GM18861 (cell line): Measurements from ENCODE around the gene GALNT9.

Source experiments
- ATAC-seq: cut with Tn5 transposase; IDR thresholded peaks from one replicate; pipeline ENCODE4 v1.9.1; 2021; ENCODE audit not compliant: unreplicated experiment

GALNT9 gene

GRCh38 chr12:132217800-132218526, 111.4 kb downstream of the GALNT9 start:
- ATAC-seq = no peak

- no peak for ATAC-seq
Measured at GRCh38 chr12:132217371-132217770, 112.0 kb downstream of the GALNT9 start.

GRCh38 chr12:132216354-132216987, 112.9 kb downstream of the GALNT9 start:
- no peak for ATAC-seq

- no peak for ATAC-seq
Measured at GRCh38 chr12:132215299-132215989, 113.9 kb downstream of the GALNT9 start.

DNA sequence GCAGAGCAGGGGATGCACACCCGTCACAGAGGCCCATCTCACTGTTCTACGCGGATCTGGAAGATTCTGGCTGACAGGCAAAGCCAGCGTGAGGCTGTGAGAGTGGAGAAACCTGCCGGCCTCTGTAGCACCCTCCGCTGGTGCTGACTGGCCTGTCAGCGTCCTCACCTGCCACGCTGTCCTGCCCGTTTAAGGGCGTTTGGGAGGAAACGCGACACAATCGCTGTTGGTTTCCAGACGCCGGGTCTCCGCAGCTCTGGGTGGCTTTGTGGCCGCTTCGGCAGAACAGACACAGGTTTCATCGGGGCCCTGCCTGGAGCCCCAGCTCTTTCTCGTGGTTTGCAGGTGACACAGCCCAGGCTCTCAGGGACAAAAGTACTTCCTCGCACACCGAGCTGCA, 114.5 kb downstream of the GALNT9 start:
- ATAC-seq = no peak

DNA sequence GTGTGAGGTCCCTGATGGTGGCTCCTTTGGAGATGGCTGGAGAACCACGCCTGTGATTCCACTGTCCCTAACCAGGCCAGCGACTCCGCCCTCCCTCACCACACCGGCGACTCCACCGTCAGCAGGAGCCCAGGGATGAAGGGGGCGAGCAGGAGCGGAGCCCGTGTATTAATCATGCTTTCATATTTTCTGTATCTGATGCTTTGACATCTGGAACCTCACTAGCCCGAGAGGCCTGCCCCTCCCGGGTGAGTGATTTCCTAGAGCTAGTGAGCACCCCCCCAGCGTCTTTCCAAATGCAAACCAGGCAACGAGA, 115.3 kb downstream of the GALNT9 start:
- no peak for ATAC-seq

DNA sequence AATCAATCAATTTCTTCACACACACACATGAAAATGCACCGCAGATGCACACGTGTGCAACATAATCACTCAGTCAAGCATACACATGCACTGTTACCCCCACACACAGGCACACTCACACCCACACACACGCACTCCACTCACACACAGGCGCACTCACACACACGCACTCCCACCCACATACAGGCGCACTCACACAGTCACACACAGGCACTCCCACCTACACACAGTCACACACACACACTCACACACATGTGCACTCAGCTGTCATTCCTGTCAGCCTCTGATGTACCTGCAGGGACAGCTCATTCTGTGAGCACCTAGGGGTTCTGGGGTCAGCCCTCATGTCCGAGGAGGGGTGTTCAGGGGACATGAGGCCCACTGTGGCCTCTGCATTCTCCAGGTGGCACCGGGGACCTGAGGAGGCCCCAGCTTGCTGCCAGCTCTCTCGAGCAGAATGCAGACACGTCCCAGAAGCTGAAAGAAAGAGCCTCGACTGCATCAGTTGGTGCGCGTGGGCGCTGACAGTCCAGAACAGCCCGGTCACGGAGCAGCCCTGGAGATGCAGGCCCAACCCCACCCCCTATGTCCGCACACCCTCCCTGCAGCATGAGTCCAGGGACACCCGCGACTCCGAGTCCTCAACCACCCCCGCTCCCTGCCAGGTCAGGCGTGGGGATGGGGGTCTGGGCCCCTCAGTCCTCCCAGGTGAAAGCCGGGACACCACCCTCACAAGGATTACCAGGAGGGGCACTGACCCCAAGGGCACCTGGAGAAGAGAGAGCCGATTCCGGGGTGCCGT, 115.8 kb downstream of the GALNT9 start:
- no peak for ATAC-seq

DNA sequence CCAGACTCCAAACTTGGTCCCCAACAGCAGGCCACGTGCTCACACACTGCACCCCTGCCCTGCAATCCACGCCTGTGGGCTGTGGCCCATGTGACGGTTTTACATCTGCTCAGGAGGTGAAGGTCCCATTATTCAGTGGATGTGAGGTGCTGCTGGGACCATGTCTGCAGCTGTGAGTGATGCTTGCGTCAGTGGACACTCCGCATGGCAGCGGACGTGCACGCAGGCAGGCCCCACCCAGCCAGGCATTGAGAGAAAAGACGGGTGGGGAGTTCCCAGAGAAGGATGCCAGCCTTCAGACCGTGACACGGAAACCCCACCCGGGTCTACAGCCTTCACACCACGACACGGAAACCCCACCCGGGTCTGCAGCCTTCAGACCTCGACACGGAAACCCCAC, 117.6 kb downstream of the GALNT9 start:
- no peak for ATAC-seq

- no peak for ATAC-seq
Measured at GRCh38 chr12:132211326-132211725, 118.1 kb downstream of the GALNT9 start.

DNA sequence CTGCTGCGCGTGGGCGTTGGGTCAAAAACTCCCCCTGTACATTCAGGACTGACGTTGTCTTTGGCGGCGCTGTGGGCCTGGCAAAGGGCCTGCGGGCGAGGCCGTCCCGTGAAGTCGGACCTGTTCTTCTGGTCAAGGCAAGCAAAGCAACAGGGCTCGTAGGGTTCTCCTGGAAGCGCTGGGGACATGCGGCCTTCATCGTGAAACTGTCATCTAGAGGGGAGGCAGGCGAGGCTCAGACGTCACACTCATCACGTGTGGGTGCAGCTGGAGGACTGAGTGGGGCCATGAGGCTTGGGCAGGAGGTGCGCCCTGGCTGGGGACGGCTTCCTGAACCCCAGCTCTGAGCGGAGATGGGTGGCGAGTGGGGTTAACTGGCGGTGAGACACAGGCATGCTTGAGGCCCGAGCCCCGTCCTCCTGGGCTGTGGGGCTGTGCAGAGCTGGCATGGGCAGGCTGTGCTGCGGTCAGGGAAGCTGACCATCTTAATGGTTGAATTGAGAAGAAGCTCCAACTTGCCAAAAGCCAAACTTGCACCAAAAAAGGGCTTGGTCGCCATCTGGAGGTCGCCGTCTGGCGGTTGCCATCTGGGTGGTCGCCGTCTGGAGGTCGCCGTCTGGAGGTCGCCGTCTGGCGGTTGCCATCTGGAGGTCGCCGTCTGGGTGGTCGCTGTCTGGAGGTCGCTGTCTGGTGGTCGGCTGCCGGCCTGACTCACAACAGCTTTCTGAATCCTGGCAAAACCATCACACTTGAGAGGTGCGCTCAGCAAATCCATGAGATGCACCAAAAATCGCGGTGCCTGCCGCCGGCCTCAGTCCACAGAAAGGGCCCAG, 119.0 kb downstream of the GALNT9 start:
- ATAC-seq = no peak

DNA sequence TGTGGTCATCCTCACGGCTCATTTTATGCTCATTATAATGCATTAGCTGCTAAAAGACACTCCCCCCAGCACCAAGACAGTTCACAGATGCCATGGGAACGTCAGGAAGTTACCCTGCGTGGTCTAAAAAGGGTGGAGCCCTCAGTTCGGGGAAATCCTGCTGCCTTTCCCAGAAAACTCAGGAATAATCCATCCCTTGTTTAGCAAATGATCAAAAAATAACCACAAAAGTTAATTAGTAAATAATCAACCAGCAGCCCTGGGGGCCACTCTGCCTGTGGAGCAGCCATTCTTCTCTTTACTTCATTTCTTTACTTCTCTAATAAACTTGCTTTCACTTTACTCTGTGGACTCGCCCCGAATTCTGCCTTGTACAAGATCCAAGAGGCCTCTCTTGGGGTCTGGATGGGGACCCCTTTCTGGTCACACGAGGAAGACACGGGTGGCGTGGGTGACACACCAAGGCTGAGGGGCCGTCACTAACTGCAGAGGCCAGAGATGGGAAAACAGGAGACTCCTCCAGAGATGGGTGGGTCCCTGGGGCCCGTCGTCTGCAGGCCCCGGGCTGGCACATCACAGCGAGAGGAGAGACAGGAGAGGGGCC, 119.7 kb downstream of the GALNT9 start:
- no peak for ATAC-seq

GRCh38 chr12:132208153-132208823, 121.1 kb downstream of the GALNT9 start:
- ATAC-seq = no peak

DNA sequence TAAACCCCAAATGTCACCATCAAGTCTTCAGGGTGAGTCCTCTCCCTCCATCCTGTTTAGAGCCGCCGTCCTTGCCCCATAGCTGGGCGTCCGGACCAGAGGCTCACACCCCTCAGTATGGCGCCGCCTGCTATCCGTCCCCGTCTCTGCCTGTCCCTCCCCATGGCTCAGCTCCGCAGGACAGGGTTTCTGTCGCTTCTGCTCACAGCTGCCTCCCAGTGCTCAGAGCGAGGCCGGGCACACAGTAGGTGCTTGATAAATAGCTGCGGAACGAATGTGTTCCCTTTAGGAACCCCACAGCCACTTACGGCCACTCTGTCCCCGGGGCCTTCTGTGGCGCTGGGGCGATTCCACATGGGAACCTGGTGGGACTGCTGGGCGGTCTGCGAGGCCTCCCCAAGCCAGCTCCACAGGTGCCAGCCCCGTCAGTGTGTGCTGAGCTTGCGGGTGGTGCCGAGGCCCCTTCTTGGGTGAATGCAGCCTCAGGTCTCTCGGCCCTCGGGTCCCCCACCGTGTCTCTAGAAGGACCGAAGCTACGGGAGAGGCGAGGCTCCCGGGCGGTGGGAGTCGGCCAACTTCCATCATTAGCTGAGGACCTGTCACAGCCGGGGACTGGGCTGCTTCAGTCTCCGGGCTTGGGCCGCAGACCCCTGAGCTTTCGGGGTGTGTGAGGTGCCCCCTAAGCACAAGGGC, 122.2 kb downstream of the GALNT9 start:
- no peak for ATAC-seq

DNA sequence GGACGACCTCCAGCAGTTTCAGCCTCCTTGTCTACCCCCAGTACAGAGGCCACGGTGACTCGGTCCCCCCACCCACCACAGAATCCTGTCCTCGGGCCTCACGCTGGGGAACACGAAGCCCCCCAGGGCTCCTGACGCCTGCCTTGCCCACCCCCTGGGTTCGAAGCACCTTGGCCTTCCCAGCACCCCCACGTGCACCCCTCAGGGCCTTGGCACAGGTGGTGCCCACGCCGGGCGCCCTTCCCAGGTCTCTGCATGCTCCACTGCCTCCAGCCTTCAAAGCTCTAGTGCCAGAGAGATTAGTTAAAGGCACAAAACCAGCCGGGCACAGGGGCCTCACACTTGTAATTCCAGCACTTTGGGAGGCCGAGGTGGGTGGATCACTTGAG, 123.3 kb downstream of the GALNT9 start:
- no peak for ATAC-seq

DNA sequence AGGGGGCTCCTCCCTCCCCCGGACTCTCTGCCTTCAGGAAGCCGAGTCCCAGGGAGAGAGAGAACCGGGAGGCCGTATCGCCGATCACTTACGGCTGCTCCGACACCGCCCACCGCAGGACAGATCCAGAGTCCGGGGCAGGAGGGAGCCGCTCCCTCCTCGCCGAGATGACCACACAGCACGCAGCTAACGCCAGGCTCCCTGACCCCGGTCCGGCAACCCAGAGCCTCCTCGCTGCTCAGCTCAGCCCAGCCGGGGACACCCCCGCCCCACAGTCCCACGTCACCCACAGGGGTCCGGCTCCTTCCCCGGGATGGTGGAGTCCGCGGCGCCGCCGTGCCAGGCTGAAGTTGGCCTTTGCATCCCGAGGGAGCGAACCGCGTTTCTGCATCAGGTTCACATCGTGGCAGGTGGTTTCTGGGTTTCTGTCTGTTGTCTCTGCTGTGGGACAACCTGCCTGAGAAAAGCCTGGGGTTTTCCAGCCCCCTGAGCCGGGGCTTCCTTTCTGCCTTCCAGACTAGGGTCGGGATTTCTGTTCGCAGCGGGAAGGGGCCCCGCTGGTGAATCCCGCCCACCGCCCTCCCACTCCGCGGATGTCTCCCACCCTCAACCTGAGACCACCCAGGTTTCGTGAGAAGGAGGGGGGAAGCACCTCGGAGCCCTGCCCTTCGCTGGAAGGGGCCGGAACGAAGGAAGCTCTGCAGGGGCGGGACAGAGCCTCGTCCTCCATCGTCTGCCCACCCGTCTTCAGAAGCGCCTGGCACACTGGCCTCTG, 123.9 kb downstream of the GALNT9 start:
- ATAC-seq = no peak

GRCh38 chr12:132204793-132205270, 124.6 kb downstream of the GALNT9 start:
- no peak for ATAC-seq

DNA sequence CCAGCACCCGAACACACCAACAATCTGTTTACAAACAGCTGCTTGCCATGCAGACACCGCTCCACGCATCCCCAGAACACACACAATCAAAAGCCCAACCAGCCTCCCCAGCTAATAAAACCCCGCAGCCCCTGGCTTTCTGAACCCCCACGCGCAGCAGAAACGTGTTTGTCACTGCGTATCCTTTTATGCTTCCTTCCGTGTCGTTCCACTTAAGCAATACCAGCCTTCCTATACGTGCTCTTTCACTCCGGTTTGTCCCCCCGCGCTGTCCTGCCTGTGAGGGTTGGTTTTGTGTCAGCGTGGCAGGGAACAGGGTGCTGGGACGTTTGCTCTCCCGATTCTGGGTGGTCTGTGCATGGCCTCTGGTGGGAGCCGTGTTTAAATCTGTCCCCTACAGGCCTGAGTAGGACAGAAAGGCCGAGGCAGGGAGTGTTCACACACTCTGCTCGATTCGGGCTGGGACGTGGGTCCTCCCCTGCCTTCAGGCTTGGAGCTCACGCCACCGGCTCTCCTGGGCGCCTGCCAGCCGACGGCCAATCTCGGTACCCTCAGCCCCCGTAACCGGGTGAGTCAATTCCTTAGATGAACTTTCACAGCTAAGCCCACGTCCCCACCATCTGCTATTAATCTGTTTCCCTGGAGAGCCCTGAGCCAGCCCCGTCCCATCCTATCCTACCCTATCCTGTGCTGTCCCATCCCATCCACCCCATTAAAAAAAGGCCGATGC, 125.2 kb downstream of the GALNT9 start:
- no peak for ATAC-seq
